ENCODE results near the gene OARD1.

GRCh38 chr6:41036186-41036585 lies 36.0 kb downstream of the OARD1 start:
- TF ChIP-seq CTCF (IDR thresholded peaks at IDR 0.05; ENCODE audit: insufficient read depth, low read depth, low read length) (no peak), EZH2 (IDR thresholded peaks at IDR 0.05; ENCODE audit: insufficient read depth, low read length) (no peak)
